Fibroblast of gingiva (primary cell): ENCODE measurements around the gene P2RX3.
"Not testable (repeated sequence)": the region's sequence is repeated elsewhere in the genome, so short reads cannot be mapped to it uniquely, and the experiment has no call there.

Experiments used
- DNase-seq: peaks from one replicate; pipeline ENCODE4 v3.0.0-alpha.2; 2011; ENCODE audit warnings: low read depth

P2RX3 gene

GRCh38 chr11:57338142-57338541 is at the start of gene P2RX3:
Gene P2RX3 (plus strand): TSS chr11:57338352. CDS start chr11:57338551, 199 bp downstream.
- no peak for DNase-seq

GRCh38 chr11:57288771-57289579 is 49.2 kb upstream of the P2RX3 start:
- peak; percentile 30 for DNase-seq

- DNase-seq, result no peak
These were observed 47.9 kb upstream of the P2RX3 start for GRCh38 chr11:57290288-57290687.

GRCh38 chr11:57294225-57295131 is 43.7 kb upstream of the P2RX3 start:
- peak; percentile 42 for DNase-seq

- not testable (repeated sequence) for DNase-seq
These were observed 41.9 kb upstream of the P2RX3 start for GRCh38 chr11:57296205-57296604.

- DNase-seq, result no peak
These were observed 40.9 kb upstream of the P2RX3 start for GRCh38 chr11:57297221-57297620.

GRCh38 chr11:57299150-57299737 is 38.9 kb upstream of the P2RX3 start:
- no peak for DNase-seq

- no peak for DNase-seq
These were observed 37.4 kb upstream of the P2RX3 start for GRCh38 chr11:57300785-57301184.

- DNase-seq, result no peak
These were observed 36.3 kb upstream of the P2RX3 start for GRCh38 chr11:57301711-57302423.

- no peak for DNase-seq
These were observed 35.7 kb upstream of the P2RX3 start for GRCh38 chr11:57302489-57302888.

GRCh38 chr11:57303280-57303989 is 34.7 kb upstream of the P2RX3 start:
- no peak for DNase-seq

GRCh38 chr11:57303990-57304579 is 34.1 kb upstream of the P2RX3 start:
- DNase-seq, result no peak

- no peak for DNase-seq
These were observed 32.6 kb upstream of the P2RX3 start for GRCh38 chr11:57305523-57305922.

- peak; percentile 47 for DNase-seq
These were observed 31.8 kb upstream of the P2RX3 start for GRCh38 chr11:57306161-57306876.

GRCh38 chr11:57306940-57307565 is 31.1 kb upstream of the P2RX3 start:
- DNase-seq, result no peak

GRCh38 chr11:57307666-57308270 is 30.4 kb upstream of the P2RX3 start:
- DNase-seq, result no peak

- no peak for DNase-seq
These were observed 29.6 kb upstream of the P2RX3 start for GRCh38 chr11:57308426-57309060.

GRCh38 chr11:57309106-57310059 is 28.8 kb upstream of the P2RX3 start:
- no peak for DNase-seq
